Measurements from ENCODE around the gene NRCAM.

Gene NRCAM

DNA sequence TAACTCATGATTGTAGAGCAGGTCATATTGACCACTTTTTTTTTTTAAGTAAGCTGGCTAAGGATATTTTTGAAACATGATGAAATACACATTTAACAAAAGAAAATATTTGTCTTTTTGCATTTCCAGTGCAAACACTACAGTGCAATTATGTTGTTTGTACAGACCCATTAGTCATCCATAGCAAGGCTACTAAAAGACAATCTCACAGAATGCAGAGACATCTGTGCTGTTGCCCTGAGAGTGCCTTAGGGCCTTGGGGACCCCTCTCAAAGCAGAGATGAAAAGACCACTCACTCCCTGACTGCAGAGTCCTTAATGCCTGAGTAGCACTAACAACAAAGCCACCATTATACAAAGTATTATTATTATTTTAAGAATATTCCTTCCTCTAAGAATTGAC, 104.5 kb downstream of the NRCAM start:
- no peak overlapping the region for H3K27ac ChIP-seq (ENCODE audit: low read length)
- no peaks in the 10 kb centered on the region for H3K4me1 ChIP-seq (ENCODE audit: low read length)
- no peak overlapping the region for H2AFZ ChIP-seq (ENCODE audit: low read length)
- H3K79me2 ChIP-seq (ENCODE audit: low read length): no peaks in the 10 kb centered on the region
- H3F3A ChIP-seq (ENCODE audit: insufficient read depth, low read length): no peaks in the 10 kb centered on the region
- no peaks in the 10 kb centered on the region for H3K9me2 ChIP-seq (replicated peaks; ENCODE audit: insufficient read depth, low read length)
- H4K20me1 ChIP-seq (ENCODE audit: insufficient read depth, low read length): no peaks in the 10 kb centered on the region
- H3K4me3 ChIP-seq (ENCODE audit: low read length): no peak overlapping the region
- TF ChIP-seq, protein P1, sequence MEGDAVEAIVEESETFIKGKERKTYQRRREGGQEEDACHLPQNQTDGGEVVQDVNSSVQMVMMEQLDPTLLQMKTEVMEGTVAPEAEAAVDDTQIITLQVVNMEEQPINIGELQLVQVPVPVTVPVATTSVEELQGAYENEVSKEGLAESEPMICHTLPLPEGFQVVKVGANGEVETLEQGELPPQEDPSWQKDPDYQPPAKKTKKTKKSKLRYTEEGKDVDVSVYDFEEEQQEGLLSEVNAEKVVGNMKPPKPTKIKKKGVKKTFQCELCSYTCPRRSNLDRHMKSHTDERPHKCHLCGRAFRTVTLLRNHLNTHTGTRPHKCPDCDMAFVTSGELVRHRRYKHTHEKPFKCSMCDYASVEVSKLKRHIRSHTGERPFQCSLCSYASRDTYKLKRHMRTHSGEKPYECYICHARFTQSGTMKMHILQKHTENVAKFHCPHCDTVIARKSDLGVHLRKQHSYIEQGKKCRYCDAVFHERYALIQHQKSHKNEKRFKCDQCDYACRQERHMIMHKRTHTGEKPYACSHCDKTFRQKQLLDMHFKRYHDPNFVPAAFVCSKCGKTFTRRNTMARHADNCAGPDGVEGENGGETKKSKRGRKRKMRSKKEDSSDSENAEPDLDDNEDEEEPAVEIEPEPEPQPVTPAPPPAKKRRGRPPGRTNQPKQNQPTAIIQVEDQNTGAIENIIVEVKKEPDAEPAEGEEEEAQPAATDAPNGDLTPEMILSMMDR (IDR thresholded peaks at IDR 0.05; ENCODE audit: low read length): no peak
- TF ChIP-seq EZH2phosphoT487 (IDR thresholded peaks at IDR 0.05; ENCODE audit: low read length) (no peak), EZH2 (optimal IDR thresholded peaks at IDR 0.05; ENCODE audit: low read depth, low read length) (no peak)
- DNase-seq: no peak
- H3K27me3 ChIP-seq (replicated peaks; ENCODE audit: insufficient read depth, low read length): no peaks in the 10 kb centered on the region
- H3K9me3 ChIP-seq (replicated peaks; ENCODE audit: insufficient read depth, low read length): no peaks in the 10 kb centered on the region
- no peak overlapping the region for H3K9ac ChIP-seq (ENCODE audit: low read length)
- H3K36me3 ChIP-seq (replicated peaks; ENCODE audit: insufficient read depth, low read length): no peaks in the 10 kb centered on the region
- no peak overlapping the region for H3K4me2 ChIP-seq (ENCODE audit: low read depth, low read length)

DNA sequence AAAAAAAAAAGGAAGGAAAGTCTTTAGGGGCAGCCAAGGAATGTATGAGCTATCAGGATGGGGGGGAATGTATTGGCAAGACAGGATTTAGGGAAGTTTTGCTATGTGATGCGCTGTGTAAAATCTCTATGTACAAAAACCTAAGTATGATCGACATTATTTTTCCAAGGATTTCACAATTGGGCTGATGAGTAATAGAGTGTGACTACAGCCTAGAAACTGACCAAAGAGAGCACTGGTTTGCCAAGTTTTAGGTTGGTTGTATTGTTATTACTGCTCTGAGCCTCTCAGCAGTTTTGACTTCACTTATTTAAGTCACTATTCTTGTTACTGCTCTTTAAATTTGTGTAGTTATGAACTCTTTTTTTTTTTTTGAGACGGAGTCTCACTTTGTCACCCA, 107.3 kb downstream of the NRCAM start:
- Histone ChIP-seq H3K9me2 (replicated peaks; ENCODE audit: insufficient read depth, low read length) (no peaks in the 10 kb centered on the region), H3K36me3 (replicated peaks; ENCODE audit: insufficient read depth, low read length) (no peaks in the 10 kb centered on the region), H3K27ac (ENCODE audit: low read length) (no peak overlapping the region), H3K9me3 (replicated peaks; ENCODE audit: insufficient read depth, low read length) (no peaks in the 10 kb centered on the region), H2AFZ (ENCODE audit: low read length) (no peak overlapping the region), H4K20me1 (ENCODE audit: insufficient read depth, low read length) (no peaks in the 10 kb centered on the region), H3K4me2 (ENCODE audit: low read depth, low read length) (no peak overlapping the region), H3K27me3 (replicated peaks; ENCODE audit: insufficient read depth, low read length) (no peaks in the 10 kb centered on the region), H3K9ac (ENCODE audit: low read length) (no peak overlapping the region), H3F3A (ENCODE audit: insufficient read depth, low read length) (no peaks in the 10 kb centered on the region), H3K4me3 (ENCODE audit: low read length) (no peak overlapping the region), H3K79me2 (ENCODE audit: low read length) (no peaks in the 10 kb centered on the region), H3K4me1 (ENCODE audit: low read length) (no peaks in the 10 kb centered on the region)
- DNase-seq: no peak
- TF ChIP-seq, protein P1 (IDR thresholded peaks at IDR 0.05; ENCODE audit: low read length): no peak
- TF ChIP-seq EZH2 (optimal IDR thresholded peaks at IDR 0.05; ENCODE audit: low read depth, low read length): no peak
- no peak for TF ChIP-seq EZH2phosphoT487 (IDR thresholded peaks at IDR 0.05; ENCODE audit: low read length)

DNA sequence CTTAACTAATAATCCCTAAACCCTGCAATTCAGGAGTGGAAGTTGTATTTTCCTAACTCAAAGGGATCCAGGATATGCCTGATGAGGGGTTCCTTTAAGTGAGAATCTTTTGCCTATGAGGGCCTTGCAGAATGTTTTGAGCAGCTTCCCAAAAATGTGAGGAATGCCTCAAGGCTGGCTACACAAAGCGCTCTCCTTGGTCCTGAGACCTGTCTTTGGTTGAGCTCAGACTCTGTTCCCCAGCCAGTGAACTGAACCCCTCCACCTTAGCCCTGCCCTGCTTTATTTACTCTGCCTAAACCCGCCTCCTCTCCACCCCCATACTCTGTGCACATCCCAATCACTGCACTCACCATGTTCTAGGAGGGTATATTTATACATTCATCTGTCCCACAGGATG, 108.6 kb downstream of the NRCAM start:
- H3K4me3 ChIP-seq (ENCODE audit: low read length): no peak overlapping the region
- H3K9ac ChIP-seq (ENCODE audit: low read length): no peak overlapping the region
- no peaks in the 10 kb centered on the region for H4K20me1 ChIP-seq (ENCODE audit: insufficient read depth, low read length)
- no peak for DNase-seq
- no peaks in the 10 kb centered on the region for H3K36me3 ChIP-seq (replicated peaks; ENCODE audit: insufficient read depth, low read length)
- H3K9me2 ChIP-seq (replicated peaks; ENCODE audit: insufficient read depth, low read length): no peaks in the 10 kb centered on the region
- TF ChIP-seq EZH2phosphoT487 (IDR thresholded peaks at IDR 0.05; ENCODE audit: low read length) (no peak), EZH2 (optimal IDR thresholded peaks at IDR 0.05; ENCODE audit: low read depth, low read length) (no peak)
- TF ChIP-seq, protein P1 (IDR thresholded peaks at IDR 0.05; ENCODE audit: low read length): no peak
- no peaks in the 10 kb centered on the region for H3K4me1 ChIP-seq (ENCODE audit: low read length)
- no peaks in the 10 kb centered on the region for H3K79me2 ChIP-seq (ENCODE audit: low read length)
- H3K27ac ChIP-seq (ENCODE audit: low read length): no peak overlapping the region
- no peak overlapping the region for H3K4me2 ChIP-seq (ENCODE audit: low read depth, low read length)
- H2AFZ ChIP-seq (ENCODE audit: low read length): no peak overlapping the region
- no peaks in the 10 kb centered on the region for H3K27me3 ChIP-seq (replicated peaks; ENCODE audit: insufficient read depth, low read length)
- H3F3A ChIP-seq (ENCODE audit: insufficient read depth, low read length): no peaks in the 10 kb centered on the region
- H3K9me3 ChIP-seq (replicated peaks; ENCODE audit: insufficient read depth, low read length): no peaks in the 10 kb centered on the region

Data from MM.1S (cell line).